WTC11 (cell line): ENCODE measurements around the gene DLG5. TPM values are rescaled to one million over a fixed set of nuclear protein-coding genes. Genes with fewer than 3 reads are reported as not detected.
A peak's percentile ranks its signal among the peaks of the same experiment; 100 is the strongest.

Experiments used
- ATAC-seq: fragments of 200-7000 bp; cut with Tn5 transposase; 2 replicates; pipeline ENCODE4 v1.10.0; 2021; ENCODE audit warnings: mild to moderate bottlenecking, moderate library complexity
- CTCF ChIA-PET: fragments of 300-600 bp; sonication (Branson Sonifier 250); formaldehyde crosslinking; loops from one replicate; lab custom pipeline; 2021; ENCODE audit warnings: antibody characterized with exemption; lab: Charles Lee
- POLR2A ChIA-PET: fragments of 350-600 bp; sonication (Branson Sonifier 250); formaldehyde crosslinking; loops from one replicate; lab custom pipeline; 2021; ENCODE audit warnings: antibody characterized with exemption; lab: Charles Lee
- DNase-seq: peaks from one replicate; pipeline ENCODE4 v3.0.0; 2021; ENCODE audit warnings: low spot score
- H3K27ac Mint-ChIP-seq: 2 replicates; pipeline ENCODE4 v1.8.0; 2021; ENCODE audit warnings: mixed read lengths
- H3K27me3 Mint-ChIP-seq: 2 replicates; pipeline ENCODE4 v1.8.0; 2021; ENCODE audit warnings: low read depth, mild to moderate bottlenecking, moderate library complexity, mixed read lengths
- H3K36me3 Mint-ChIP-seq: 2 replicates; pipeline ENCODE4 v1.8.0; 2021; ENCODE audit warnings: mixed read lengths
- H3K4me1 Mint-ChIP-seq: 2 replicates; pipeline ENCODE4 v1.8.0; 2022; ENCODE audit warnings: mixed read lengths
- H3K4me3 Mint-ChIP-seq: 2 replicates; pipeline ENCODE4 v1.8.0; 2021; ENCODE audit warnings: mild to moderate bottlenecking, moderate library complexity, mixed read lengths
- H3K9me3 Mint-ChIP-seq: 2 replicates; pipeline ENCODE4 v1.8.0; 2021; ENCODE audit warnings: mixed read lengths
- CREB1 ChIP-seq: sonication (generic); formaldehyde crosslinking; IDR thresholded peaks from 2 replicates; pipeline ENCODE4 v1.8.0; 2023; ENCODE audit warnings: mild to moderate bottlenecking, missing genetic modification reagents
- E2F5 ChIP-seq: sonication (generic); formaldehyde crosslinking; IDR thresholded peaks from 2 replicates; pipeline ENCODE4 v1.8.1; 2022; ENCODE audit warnings: mild to moderate bottlenecking, moderate library complexity, missing genetic modification reagents
- FOXP4 ChIP-seq: sonication (generic); formaldehyde crosslinking; IDR thresholded peaks from 2 replicates; pipeline ENCODE4 v1.8.0; 2022; ENCODE audit warnings: mild to moderate bottlenecking, missing genetic modification reagents
- SMAD3 ChIP-seq: sonication (generic); formaldehyde crosslinking; IDR thresholded peaks from 2 replicates; pipeline ENCODE4 v1.8.0; 2022; ENCODE audit warnings: missing genetic modification reagents, mild to moderate bottlenecking, borderline replicate concordance
- SOX15 ChIP-seq: fragments of 250-450 bp; sonication (Bioruptor Pico); IDR thresholded peaks from 2 replicates; pipeline ENCODE4 v1.9.0; 2021; ENCODE audit warnings: mild to moderate bottlenecking
- SP1 ChIP-seq: sonication (generic); formaldehyde crosslinking; conservative IDR thresholded peaks from 2 replicates; pipeline ENCODE4 v1.8.1; 2022; ENCODE audit warnings: missing genetic modification reagents
- STAT6 ChIP-seq: sonication (generic); formaldehyde crosslinking; conservative IDR thresholded peaks from 2 replicates; pipeline ENCODE4 v1.8.1; 2023; ENCODE audit warnings: mild to moderate bottlenecking, low read depth, missing genetic modification reagents, moderate library complexity
- TEAD1 ChIP-seq: sonication (generic); formaldehyde crosslinking; IDR thresholded peaks from 2 replicates; pipeline ENCODE4 v1.8.0; 2022; ENCODE audit warnings: mild to moderate bottlenecking, missing genetic modification reagents
- USF1 ChIP-seq: sonication (generic); formaldehyde crosslinking; IDR thresholded peaks from 2 replicates; pipeline ENCODE4 v1.8.0; 2022; ENCODE audit warnings: mild to moderate bottlenecking, missing genetic modification reagents
- ZMAT4 ChIP-seq: fragments of 250-450 bp; sonication (Bioruptor Pico); IDR thresholded peaks from 2 replicates; pipeline ENCODE4 v1.9.0; 2021; ENCODE audit warnings: mild to moderate bottlenecking
- ZNF317 ChIP-seq: sonication (generic); formaldehyde crosslinking; IDR thresholded peaks from 2 replicates; pipeline ENCODE4 v1.8.1; 2023; ENCODE audit warnings: low read depth, mild to moderate bottlenecking, moderate library complexity, missing genetic modification reagents, borderline replicate concordance
- ZNF396 ChIP-seq: fragments of 250-450 bp; sonication (Bioruptor Pico); IDR thresholded peaks from 2 replicates; pipeline ENCODE4 v1.8.0; 2021; ENCODE audit warnings: mild to moderate bottlenecking, moderate library complexity, borderline replicate concordance
- ZSCAN18 ChIP-seq: fragments of 250-450 bp; sonication (Bioruptor Pico); IDR thresholded peaks from 2 replicates; pipeline ENCODE4 v2.1.2; 2022; ENCODE audit warnings: mild to moderate bottlenecking, moderate library complexity
- total RNA-seq: library from RNA; stranded (reverse); gene quantifications from 3 replicates; pipeline ENCODE4 v1.2.3, GENCODE V29; 2021
- TF ChIP-seq, protein P1 (sequence below): sonication (generic); formaldehyde crosslinking; IDR thresholded peaks from 2 replicates; pipeline ENCODE4 v1.8.0; 2023; ENCODE audit warnings: missing genetic modification reagents, mild to moderate bottlenecking, borderline replicate concordance
- TF ChIP-seq, protein P2 (sequence below): sonication (generic); formaldehyde crosslinking; IDR thresholded peaks from 2 replicates; pipeline ENCODE4 v1.8.0; 2022; ENCODE audit warnings: mild to moderate bottlenecking, missing genetic modification reagents
- TF ChIP-seq, protein P3 (sequence below): sonication (generic); formaldehyde crosslinking; IDR thresholded peaks from 2 replicates; pipeline ENCODE4 v1.8.1; 2022; ENCODE audit warnings: mild to moderate bottlenecking, missing genetic modification reagents, moderate library complexity, borderline replicate concordance
- TF ChIP-seq, protein P4 (sequence below): fragments of 250-450 bp; sonication (Bioruptor Pico); IDR thresholded peaks from 2 replicates; pipeline ENCODE4 v1.9.0; 2021; ENCODE audit warnings: moderate library complexity, mild to moderate bottlenecking, inconsistent platforms, borderline replicate concordance

DLG5 gene
- total RNA-seq, 1 experiment from 2014 or later, result 65.5 TPM

DNA sequence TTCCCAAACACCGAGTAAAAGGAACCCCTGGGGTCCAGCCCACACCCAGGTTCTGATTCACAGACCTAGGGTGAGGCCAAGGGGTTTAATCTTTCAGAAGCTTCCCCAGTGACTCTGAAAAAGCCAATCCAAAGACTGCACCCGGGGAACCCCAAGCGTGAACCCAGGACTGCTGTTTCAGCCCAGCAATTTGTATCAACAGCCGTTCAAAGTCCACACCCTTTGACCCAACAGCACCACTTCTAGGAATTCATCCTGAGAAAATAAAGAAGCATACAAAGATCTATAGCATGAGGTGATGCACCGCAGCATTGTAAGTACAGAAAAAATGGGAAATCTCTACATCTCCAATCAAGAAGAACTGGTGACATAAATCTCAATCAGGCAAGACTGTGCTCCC is 24.4 kb downstream of the DLG5 start:
- no peak for DNase-seq
- ChIA-PET CTCF (interaction anchor here (1.2 to 4.0 kb wide), 3 partner anchors 12 to 72 kb away, joined by 3 to 29 read pairs (median 7); no protein-coding TSS in a partner anchor), POLR2A (no interaction called here)
- H3K27me3 Mint-ChIP-seq, result no peaks in the 10 kb centered on the region
- TF ChIP-seq, protein P1, sequence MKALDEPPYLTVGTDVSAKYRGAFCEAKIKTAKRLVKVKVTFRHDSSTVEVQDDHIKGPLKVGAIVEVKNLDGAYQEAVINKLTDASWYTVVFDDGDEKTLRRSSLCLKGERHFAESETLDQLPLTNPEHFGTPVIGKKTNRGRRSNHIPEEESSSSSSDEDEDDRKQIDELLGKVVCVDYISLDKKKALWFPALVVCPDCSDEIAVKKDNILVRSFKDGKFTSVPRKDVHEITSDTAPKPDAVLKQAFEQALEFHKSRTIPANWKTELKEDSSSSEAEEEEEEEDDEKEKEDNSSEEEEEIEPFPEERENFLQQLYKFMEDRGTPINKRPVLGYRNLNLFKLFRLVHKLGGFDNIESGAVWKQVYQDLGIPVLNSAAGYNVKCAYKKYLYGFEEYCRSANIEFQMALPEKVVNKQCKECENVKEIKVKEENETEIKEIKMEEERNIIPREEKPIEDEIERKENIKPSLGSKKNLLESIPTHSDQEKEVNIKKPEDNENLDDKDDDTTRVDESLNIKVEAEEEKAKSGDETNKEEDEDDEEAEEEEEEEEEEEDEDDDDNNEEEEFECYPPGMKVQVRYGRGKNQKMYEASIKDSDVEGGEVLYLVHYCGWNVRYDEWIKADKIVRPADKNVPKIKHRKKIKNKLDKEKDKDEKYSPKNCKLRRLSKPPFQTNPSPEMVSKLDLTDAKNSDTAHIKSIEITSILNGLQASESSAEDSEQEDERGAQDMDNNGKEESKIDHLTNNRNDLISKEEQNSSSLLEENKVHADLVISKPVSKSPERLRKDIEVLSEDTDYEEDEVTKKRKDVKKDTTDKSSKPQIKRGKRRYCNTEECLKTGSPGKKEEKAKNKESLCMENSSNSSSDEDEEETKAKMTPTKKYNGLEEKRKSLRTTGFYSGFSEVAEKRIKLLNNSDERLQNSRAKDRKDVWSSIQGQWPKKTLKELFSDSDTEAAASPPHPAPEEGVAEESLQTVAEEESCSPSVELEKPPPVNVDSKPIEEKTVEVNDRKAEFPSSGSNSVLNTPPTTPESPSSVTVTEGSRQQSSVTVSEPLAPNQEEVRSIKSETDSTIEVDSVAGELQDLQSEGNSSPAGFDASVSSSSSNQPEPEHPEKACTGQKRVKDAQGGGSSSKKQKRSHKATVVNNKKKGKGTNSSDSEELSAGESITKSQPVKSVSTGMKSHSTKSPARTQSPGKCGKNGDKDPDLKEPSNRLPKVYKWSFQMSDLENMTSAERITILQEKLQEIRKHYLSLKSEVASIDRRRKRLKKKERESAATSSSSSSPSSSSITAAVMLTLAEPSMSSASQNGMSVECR (CRISPR knock-in tag), result no peak
- TF ChIP-seq TEAD1 (CRISPR knock-in tag) (no peak), SOX15 (CRISPR knock-in tag) (no peak), SMAD3 (CRISPR knock-in tag) (no peak), FOXP4 (CRISPR knock-in tag) (no peak), E2F5 (CRISPR knock-in tag) (no peak), ZNF317 (CRISPR knock-in tag) (no peak), ZSCAN18 (CRISPR knock-in tag) (no peak), SP1 (no peak), ZNF396 (CRISPR knock-in tag) (no peak), ZMAT4 (CRISPR knock-in tag) (no peak), STAT6 (CRISPR knock-in tag) (no peak), CREB1 (CRISPR knock-in tag) (no peak), USF1 (CRISPR knock-in tag) (no peak)
- TF ChIP-seq, protein P2, sequence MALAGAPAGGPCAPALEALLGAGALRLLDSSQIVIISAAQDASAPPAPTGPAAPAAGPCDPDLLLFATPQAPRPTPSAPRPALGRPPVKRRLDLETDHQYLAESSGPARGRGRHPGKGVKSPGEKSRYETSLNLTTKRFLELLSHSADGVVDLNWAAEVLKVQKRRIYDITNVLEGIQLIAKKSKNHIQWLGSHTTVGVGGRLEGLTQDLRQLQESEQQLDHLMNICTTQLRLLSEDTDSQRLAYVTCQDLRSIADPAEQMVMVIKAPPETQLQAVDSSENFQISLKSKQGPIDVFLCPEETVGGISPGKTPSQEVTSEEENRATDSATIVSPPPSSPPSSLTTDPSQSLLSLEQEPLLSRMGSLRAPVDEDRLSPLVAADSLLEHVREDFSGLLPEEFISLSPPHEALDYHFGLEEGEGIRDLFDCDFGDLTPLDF (CRISPR knock-in tag), result no peak
- TF ChIP-seq, protein P3, sequence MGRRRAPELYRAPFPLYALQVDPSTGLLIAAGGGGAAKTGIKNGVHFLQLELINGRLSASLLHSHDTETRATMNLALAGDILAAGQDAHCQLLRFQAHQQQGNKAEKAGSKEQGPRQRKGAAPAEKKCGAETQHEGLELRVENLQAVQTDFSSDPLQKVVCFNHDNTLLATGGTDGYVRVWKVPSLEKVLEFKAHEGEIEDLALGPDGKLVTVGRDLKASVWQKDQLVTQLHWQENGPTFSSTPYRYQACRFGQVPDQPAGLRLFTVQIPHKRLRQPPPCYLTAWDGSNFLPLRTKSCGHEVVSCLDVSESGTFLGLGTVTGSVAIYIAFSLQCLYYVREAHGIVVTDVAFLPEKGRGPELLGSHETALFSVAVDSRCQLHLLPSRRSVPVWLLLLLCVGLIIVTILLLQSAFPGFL (CRISPR knock-in tag), result no peak
- TF ChIP-seq, protein P4, sequence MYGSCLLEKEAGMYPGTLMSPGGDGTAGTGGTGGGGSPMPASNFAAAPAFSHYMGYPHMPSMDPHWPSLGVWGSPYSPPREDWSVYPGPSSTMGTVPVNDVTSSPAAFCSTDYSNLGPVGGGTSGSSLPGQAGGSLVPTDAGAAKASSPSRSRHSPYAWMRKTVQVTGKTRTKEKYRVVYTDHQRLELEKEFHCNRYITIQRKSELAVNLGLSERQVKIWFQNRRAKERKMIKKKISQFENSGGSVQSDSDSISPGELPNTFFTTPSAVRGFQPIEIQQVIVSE (CRISPR knock-in tag), result no peak
- H3K9me3 Mint-ChIP-seq, result no peaks in the 10 kb centered on the region
- peaks cover 40% of the 10 kb centered on the region for H3K4me1 Mint-ChIP-seq
- no peaks in the 10 kb centered on the region for H3K36me3 Mint-ChIP-seq
- no peak for ATAC-seq
- H3K4me3 Mint-ChIP-seq, result no peak overlapping the region
- H3K27ac Mint-ChIP-seq, result peak overlapping the region; percentile 85
